Central memory CD4-positive, alpha-beta T cell (primary cell): ENCODE measurements around the gene AFF3.

Source experiments
- DNase-seq: peaks from one replicate; pipeline ENCODE4 v3.0.0; 2022

AFF3 gene

DNA sequence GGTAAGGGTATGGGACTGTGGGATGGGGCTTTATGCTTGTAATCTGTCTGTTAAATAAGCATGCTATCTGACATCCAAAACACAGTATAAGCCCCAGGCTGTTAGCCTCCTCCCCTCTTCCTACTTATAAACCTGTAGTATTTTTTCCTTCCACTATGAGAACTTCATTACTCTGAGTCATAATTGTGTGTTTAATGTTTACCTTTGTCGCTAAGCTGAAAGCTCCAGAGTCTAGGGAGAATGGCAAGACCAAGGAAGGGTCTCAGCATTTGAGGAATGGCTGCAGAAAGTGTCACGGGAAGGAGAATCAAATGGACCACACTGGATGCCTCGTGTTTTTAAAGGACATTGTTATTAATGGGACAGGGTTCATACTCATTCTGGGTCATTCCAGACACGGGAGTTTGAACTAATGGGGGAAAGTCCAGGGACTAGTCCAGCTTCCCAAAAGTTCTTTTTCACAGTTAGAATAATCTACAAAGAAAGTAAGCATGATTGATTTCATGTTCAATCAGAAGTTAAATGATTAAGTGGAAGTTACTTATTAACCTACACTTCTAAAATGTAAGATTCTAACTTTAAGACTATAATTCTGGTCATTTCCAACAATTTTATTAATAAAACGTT is 292.2 kb downstream of the AFF3 start:
- DNase-seq, result no peak

DNA sequence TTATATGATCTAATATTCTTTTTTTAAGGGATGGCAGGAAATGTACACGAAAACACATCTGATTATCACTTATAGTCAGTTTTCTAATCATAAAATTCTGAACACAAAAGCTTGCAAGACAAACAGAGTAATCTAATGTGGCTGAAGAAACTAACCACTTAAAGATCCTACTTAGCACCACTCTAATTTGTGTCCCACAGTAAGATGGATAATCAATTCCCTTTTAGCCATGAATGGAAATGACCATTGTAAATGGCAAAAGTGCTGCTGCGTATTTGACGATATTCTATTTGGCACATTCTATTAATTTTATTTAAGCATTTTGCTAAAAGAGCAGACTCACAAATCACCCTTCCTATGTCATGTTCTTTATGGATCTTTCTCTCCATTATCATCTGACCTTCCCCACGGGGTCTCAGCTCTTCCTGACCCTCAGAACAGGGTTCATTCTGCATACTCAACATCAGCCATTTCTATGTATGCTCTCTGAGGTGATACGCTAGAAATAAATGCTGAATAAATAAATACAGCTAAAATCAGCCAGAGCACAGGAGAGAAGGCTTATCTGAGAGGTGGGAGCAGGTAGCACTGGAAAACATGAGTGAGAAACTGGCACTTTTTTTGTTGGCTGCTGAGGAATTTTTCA is 295.8 kb downstream of the AFF3 start:
- DNase-seq, result no peak

DNA sequence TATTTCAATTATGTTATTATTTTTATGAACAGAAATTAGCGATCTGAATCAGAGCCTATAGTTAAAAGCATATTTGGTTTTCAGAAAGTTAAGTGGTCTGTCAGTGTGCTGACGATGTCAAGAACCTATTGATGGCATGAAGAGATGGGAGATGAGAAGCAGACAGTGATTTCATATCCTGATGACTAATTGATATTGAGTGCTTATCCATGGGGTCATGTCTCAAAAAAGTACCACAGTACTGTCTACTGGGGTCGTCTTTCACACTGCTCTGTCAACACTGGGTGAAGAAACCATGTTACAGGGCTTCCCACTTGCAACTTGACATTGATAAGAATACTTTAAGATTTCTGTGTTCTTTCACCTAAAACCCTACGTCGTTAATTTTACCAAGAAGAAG is 297.1 kb downstream of the AFF3 start:
- no peak for DNase-seq

DNA sequence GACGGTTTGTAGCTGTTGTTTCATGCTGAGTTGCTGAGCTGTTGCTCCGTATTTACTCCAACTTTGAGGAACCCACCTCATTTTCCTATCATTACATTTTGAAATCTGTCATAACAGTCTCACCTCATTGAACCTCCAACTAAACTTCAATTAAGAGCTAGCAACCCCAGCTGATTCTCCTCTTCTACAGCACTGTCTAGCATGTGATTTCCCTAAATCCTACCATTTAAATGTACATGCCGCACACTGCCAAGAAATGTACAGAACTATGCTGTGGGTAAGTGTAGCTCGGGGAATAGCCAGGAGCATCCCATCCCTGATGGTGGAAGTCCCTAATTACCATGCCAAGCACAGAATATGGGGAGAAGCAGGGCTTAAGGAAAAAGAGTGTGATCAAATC is 299.9 kb downstream of the AFF3 start:
- DNase-seq, result no peak

DNA sequence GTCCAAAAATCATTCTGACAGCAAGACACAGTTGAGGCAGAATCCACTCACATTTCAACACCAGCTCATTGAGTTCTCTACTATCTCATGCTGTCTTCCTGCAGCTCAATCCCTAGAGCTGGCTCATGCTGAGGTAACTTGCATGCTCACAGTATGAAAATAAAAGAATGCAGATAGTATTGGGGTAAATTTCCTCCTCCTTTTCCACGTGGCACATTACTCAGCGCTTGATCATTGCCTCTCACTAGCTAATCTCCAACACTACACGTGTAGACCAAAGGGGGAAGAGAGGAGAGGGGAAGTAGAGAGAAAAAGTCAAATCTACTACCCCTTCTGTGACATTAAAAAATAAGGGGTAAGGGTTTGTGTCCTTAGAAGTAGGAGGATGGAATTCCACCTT is 300.6 kb downstream of the AFF3 start:
- DNase-seq, result no peak

DNA sequence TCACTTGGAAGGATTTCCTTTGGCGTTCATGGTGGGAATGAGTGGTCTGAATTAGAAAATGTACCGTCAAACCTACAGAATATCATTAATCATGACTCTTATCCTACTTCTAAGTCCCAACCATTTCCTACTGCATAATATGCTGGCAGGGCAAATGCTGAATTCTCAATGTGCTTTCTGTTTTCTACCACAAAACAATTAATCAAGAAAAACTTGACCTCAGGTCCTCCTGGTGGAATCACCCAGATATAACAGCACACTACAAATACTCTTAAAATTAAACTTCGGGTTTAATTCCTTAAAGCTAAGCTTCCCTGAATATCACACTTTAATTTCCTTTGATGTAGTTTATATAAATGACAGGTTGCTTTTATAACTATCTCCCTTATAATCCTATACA is 301.6 kb downstream of the AFF3 start:
- DNase-seq, result no peak

DNA sequence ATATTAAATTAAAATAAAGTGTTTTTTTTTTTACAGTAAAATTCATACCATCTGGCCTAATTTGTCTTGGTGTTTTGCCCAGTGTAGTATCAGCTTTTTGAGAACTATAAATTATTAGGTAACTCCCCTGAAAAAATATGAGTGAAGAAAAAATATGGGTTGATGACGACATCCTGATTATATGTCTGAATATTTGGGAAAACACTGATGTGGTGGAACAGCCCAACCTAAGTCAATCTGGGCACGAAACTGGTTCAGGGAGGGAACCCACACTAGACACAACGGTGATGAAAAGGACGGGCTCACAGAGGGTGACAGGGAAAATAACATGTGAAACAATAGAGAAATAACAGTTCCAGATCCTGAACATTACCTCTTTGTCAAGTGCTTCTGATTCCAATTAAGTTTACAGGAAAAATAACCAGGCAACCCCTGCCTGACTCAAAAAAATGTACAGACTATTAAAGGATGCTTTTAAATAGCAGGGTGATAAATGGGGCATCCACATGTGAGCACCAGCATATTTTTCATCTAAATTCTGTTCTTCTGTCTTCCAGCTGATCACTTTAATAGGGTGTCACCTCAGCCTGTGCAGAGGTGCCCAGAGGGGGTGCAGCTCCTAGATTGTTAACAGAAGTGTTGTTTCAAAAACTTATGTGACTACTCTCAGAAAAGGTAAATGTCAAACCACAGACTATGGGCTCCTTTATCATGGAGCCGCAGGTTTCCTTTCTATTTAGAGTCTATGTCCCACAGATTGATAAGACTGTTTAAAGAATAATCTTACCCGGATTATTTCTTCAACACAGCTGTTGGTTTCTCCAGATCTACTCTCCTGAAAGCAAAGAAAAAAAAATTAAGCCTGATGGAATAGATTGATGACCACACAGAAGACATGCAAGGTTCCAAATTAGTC is 305.4 kb downstream of the AFF3 start:
- DNase-seq, result no peak

DNA sequence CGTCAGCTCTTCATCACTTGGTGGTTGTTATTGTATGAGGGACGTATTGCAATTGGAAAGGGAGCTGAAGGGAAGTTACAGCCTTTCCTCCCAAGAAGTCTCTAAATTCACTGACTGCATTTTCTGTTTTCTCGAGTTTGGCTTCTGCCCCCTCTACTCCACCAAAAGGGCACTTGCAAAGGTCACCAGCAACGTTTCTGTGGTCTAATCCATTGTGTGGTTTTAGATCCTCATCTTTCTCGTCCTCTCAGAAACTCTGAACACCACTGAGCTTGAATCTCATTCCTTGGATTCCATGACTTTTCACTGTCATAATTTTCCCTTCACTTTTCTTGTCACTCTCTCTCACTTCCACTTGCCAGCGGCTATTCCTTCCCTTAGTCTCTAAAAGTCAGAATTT is 308.0 kb downstream of the AFF3 start:
- no peak for DNase-seq

DNA sequence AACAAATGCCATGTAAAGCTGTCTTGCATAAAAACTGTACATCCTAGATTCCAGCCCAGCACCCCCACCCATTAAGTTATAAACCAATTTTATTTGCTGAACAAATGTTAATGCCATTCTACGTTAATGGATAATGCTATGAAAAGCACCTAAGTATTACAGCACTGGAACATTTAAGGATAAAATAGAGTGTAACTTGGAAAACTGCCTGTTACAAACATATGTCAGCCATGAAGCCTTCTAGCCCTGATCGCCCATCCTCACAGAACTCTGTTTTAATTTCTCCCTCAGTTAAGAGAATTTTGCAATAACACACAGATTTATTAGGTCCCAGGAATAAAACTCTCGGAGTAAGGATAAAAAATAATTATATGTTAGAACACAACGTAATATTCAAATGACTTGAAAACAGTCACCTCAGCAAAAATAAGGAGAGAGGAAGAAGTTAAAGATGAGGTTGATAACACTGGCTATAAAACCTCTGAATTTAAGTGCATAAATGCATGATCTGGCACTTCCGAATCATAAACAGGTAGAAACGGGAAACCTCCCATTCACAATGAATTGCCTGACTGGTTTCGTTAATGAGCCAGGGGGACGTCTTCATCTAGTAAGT is 308.7 kb downstream of the AFF3 start:
- no peak for DNase-seq

DNA sequence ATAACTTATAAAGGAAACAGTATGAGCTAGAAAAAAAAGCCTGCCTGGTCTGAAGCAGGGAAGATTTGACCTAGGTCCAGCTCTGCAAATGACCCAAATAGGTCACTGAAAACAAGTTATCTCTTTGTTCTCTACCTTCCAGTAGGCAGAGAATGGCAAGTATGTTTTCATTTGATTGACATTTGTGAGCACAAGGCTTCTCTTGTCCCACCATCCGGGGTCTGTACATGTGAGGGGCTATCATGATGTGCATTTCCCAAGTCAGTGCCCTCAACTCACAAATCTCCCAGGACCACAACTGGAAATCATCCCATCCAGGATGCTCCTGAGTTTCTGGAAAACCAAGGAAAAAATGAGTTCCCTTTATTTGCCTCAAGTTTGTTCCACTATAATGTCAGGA is 309.5 kb downstream of the AFF3 start:
- no peak for DNase-seq

DNA sequence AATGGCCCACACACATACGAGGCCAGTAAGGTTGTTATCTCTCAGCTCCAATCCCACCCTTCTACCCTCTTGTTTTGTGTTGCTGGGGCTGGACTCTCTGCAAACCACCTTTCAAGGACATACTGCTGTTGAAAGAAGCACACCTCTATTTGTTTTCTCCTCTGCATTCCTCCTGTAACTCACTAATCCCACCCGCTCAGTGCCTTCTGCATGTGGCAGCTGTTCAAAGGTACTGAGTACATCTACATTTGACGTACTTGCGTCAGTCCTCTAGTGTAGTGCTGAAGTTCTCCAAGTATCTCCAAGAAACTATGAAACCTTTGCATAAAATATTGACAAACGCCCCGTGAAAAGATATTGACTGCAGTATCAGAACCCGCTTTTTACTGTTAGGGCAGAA is 310.6 kb downstream of the AFF3 start:
- DNase-seq, result no peak

DNA sequence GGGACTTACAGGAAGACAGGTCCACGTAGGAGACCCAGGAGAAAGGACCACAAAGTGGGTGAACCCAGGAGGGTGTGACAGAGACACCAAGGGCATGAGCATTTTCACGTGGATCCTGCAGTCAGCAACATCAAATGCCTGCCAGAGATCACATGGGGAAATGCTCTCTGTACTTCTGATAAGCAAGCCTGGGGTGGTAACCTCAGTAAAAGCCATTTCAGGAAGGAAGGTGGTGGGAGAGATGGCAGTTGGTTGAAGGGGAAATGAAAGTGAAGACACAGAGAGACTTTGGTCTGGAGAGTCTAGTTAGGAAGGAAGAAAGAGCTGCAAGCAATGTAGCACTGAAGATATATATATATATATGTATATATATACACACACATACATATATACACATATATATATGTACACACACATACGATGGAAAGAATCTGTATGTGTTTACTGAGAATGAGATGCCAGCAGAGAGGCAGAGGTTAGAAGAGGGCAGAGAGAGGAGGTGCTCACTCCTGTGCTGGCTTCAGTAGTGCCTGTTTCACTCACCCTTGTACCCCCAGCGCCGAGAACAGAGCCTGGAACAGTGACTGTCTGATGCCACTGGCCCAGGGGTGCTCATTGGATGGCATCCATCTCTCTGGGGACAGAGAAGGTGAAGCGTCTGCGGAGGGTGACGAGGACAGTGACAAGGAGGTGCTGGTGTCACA is 314.9 kb downstream of the AFF3 start:
- DNase-seq, result no peak

DNA sequence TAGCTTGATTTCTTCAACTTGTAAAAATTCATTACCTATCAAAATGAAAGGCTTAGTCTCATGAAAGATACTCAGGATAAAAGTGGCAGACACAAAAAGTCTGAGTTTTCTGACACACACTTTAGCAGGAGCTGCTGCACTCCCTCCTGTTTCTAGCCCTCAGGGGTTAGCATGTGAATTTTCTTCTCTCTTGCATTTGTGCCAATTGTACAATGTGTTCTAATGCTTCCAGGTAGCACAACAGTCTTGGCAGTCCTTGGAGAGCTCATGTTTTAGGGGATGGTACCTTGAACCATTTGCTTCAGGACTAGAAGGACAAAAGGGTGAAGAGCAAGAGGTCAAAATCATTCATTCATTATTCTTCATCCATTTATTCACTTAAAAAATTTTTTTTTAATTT is 316.8 kb downstream of the AFF3 start:
- DNase-seq, result no peak

DNA sequence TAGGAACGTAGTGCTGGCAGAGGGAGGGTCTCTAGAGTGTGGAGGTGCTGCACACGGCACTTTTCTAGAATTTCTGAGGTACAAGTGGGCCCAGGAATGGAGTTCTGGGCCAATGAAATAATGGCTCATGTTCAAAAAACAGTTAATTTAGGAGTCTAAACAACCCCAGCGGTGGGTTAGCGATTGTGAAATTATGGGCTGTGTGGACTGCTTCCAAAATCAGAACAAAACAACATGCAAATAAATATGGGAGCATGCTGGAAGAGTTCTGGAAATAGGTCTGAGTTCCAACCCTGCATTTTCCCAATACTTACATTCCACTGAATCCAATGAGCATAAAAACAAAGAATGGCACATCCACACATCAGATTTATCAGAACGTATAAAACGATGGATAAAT is 317.6 kb downstream of the AFF3 start:
- no peak for DNase-seq

DNA sequence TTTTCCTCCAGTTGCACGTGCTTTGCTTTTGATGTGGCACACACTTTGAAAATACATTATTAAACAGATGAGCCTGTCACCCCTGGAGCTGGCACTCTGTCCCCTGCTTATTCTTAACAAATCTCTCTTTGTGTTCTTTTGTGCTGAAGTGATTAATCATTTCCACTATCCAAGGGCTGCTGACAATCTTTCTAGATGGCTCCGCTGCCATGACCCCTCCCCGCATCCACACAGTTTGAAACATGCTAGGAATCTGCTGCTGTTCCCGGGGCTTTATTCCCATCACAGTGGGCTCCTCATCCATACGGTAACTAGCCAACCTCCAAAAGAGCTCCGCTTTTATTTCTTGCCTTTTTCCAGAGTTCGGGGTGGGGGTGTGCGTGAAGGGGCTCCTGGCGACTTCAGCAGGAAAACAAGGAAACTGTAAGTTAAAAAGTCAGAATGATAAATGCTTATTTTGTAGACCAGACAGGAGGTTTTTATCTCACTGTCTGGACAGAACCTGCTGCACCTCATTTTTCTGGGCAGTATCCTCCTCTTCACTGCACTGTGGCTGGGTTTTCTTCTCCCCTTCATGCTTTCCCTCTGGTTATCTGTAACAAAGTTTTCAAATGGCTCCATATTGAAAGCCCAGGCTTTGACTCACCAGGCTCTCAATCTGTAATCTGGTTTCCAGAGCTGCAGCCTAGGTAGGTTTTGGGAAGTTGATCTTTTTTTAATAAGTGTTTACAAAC is 319.7 kb downstream of the AFF3 start:
- DNase-seq, result no peak

DNA sequence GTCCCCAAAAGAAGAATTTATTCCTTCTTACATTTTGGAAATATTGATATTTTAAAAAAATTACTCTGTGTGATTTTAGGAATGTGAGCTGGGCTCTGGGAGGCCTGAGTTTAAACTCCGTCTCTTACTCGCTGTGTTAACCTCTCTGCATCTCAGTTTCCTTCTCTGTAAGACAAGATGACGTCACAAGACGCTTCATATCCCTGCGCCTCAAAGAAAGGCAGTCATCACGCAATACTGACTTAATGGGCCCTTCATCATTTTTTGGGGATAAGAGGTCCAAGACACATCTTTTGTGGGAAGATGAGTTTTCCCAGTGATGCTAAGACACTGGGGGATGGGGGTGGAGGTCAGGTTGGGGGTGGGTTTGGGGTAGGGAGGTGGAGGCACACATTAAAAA is 320.4 kb downstream of the AFF3 start:
- DNase-seq, result no peak

DNA sequence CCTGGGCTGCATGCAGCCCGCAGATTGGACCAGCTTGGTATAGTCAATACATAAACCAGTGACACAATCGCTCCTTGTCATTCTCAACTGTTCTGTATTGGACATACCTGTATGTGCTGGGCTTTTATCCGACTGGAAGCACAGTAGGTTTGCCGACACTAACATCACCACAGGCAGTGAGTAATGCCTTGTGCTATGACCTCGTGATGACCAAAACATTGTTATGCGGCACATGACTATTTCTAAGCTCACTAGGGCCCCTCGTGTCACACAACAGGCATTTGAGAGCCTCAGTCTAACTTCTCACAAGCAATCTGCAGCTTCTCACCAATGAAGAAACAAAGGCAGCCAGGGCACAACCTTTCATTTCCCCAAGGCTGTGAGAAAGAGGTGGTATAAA is 320.8 kb downstream of the AFF3 start:
- no peak for DNase-seq

DNA sequence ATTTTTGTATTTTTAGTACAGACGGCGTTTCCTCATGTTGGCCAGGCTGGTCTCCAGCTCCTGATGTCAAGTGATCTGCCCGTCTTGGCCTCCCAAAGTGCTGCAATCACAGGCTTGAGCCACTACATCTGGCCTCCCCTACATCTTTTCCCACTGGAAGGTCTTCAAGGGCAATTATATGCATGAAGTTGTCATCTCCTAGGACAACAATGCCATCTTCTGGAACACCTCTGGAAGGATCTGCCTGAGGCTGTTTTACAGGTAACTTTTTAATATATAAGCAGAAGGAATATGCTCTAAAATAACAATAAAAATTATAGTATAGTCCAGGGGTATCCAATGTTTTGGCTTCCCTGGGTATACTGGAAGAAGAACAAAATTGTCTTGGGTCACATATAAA is 321.4 kb downstream of the AFF3 start:
- no peak for DNase-seq

DNA sequence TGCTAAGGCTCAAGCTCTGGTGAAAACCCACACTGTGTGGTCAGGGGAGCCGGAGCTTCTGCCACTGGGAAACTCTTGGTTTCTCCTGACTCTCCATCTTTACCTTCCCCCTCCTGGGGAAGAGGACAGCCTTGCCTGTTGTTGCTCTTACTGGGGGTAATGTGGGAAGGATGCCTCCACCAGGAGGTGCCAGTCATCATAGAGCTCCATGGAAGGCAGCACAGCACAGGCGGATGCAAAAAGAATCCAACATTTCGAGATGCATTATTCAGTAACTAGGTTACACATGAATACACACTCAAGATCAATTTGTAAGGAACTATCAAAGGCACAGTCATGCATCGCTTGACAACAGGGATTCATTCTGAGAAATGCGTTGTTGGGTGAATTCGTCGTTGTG is 322.6 kb downstream of the AFF3 start:
- no peak for DNase-seq

DNA sequence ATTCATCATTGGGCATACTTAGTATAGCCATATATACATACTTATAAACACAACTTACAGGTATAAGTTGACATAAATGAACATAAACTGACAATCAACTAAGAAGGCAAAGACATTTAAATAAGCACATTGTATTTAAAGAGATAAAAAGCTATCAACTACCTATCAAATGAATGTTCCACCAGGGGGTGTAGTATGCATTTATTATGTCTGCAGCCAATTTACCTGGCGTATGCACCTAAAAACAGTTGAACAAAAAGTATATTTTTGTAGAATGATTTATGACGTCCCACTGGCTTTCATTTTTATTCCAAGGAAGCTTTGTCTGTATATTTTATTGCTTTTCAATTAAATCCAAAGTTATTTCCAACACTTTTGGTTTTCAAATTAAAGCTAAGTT is 323.5 kb downstream of the AFF3 start:
- no peak for DNase-seq

DNA sequence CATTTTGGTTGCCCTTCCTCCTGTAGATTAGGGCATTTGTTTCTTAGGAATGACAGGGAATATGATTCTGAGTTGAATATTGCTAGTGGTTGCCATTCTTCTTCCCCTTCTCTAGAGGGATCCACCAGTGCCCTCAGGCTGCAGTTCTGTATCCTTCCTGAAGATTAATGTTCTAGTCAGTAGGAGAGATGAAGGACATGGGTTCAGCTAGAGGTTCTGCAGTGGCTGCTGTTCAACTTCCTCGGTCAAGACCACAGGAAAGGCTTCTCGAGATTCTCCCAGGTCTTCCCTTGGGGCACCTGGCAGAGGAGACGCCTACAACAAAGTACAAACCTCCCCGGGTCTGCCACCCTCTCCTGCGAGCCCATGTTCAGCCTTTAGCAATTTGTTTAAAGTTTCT is 325.5 kb downstream of the AFF3 start:
- no peak for DNase-seq

DNA sequence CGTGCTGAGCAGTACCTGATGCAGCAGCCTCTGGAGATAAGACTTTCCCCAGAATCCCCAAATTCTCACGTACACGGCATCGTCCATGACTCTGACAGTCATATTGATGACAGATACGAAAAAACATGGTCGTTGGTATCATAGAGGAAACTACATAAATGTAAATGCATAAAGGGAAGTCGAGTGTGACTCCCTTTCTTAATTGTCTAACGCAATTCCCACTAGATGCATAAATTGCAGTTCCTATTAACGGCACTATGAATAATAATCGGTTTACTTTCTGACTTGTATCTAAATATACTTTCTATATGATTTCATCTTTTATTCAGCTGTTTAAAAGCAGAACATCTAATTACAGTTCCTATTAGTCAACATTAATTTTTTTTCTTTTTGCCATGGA is 330.0 kb downstream of the AFF3 start:
- no peak for DNase-seq
